Natural killer cell treated with Interleukin-12 subunit alpha and Interleukin-12 subunit beta and Interleukin-15 and Interleukin-18, amount 100 ng/mL, for 72 hours (primary cell): ENCODE results near the gene EVI5L. TPM values are rescaled to one million over a fixed set of nuclear protein-coding genes. Genes with fewer than 3 reads are reported as not detected.

ENCODE experiments used
- ATAC-seq, 2 donors: fragments of 150-1000 bp; cut with Tn5 transposase in 1 of 2; sonication (Bioruptor Pico), chemical (Tn5 transposase) in 1 of 2; 2 replicates each; pipeline ENCODE4 v1.10.0; 2021
- DNase-seq: peaks from one replicate; pipeline ENCODE4 v3.0.0; 2022; ENCODE audit warnings: low spot score
- H3K27ac Mint-ChIP-seq, 2 donors: 1 replicate in 1 of 2; 2 replicates in 1 of 2; pipeline ENCODE4 v1.8.0; 2022; ENCODE audit warnings: mixed read lengths in 2 of 2, mild to moderate bottlenecking in 1 of 2, moderate library complexity in 1 of 2
- H3K27me3 Mint-ChIP-seq, 2 donors: 1 replicate in 1 of 2; 2 replicates in 1 of 2; pipeline ENCODE4 v1.8.0; 2022; ENCODE audit warnings: mixed read lengths in 2 of 2
- H3K36me3 Mint-ChIP-seq: one replicate; pipeline ENCODE4 v1.8.0; 2022; ENCODE audit warnings: mixed read lengths
- H3K4me1 Mint-ChIP-seq, 2 donors: 1 replicate in 1 of 2; 2 replicates in 1 of 2; pipeline ENCODE4 v1.8.0; 2022; ENCODE audit warnings: low read depth in 2 of 2, mixed read lengths in 2 of 2, mild to moderate bottlenecking in 1 of 2
- H3K4me3 Mint-ChIP-seq: one replicate; pipeline ENCODE4 v1.8.0; 2022; ENCODE audit warnings: mixed read lengths
- H3K9me3 Mint-ChIP-seq: 2 replicates; pipeline ENCODE4 v1.8.0; 2022; ENCODE audit warnings: mixed read lengths
- total RNA-seq, 2 donors: library from RNA; stranded (reverse); gene quantifications; one replicate each; pipeline ENCODE4 v1.2.3, GENCODE V29; 2022

Gene EVI5L
- total RNA-seq, 2 donors from 2014 or later, result 7.8 to 11.5 TPM

DNA sequence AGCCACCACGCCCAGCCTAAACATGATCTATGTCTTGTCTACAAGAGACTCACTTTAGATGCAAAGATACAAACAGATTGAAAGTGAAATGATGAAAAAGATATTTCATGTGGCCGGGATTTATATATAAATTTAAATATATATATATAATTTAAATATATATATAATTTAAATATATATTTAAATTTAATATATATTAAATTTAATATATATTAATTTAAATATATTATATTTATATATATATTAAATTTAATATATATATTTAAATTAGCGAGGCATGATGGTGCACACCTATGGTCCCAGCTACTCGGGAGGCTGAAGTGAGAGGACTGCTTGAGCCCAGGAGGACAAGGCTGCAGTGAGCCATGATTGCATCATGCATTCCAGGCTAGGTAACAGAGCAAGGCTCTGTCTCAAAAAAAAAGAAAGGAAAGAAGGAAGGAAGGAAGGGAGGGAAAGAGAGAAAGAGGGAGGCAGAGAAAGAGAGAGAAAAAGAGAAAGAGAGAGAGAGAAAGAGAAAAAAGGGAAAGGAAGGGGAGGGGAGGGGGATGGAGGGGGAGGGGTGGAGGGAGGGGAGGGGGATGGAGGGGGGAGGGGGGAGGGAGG is 7.0 kb upstream of the EVI5L start:
- Mint-ChIP-seq H3K36me3 (peaks cover 4% of the 10 kb centered on the region), H3K4me1 (no peaks in the 10 kb centered on the region), H3K4me3 (no peak overlapping the region), H3K27me3 (peaks cover 28 to 37% of the 10 kb centered on the region in 2 donors), H3K9me3 (no peaks in the 10 kb centered on the region), H3K27ac (peak overlapping the region in 1 of 2 donors; percentile 71)
- ATAC-seq (no peak), DNase-seq (no peak)

DNA sequence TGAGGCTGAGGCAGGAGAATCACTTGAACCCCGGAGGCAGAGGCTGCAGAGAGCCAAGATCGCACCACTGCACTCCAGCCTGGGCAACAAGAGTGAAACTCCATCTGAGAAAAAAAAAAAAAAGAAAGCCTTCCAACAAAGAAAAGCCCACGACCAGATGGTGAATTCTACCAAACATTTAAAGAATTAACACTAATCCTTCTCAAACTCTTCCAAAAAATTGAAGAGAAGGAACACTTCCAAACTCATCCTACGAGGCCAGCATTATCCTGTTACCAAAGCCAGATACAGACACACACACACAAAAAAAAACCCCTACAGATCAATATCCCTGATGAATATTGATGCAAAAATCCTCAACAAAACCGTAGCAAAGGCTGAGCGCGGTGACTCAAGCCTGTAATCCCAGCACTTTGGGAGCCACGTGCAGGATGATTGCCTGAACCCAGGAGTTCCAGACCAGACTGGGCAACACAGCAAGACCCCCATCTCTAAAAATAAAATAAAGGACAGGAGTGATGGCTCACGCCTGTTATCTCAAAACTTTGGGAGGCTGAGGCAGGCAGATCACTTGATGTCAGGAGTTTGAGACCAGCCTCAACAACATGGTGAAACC is 6.2 kb upstream of the EVI5L start:
- Mint-ChIP-seq H3K4me1 (peaks cover 0 to under 1% of the 10 kb centered on the region in 2 donors), H3K9me3 (no peaks in the 10 kb centered on the region), H3K27me3 (peaks cover 28 to 34% of the 10 kb centered on the region in 2 donors), H3K4me3 (no peak overlapping the region), H3K27ac (no peak overlapping the region), H3K36me3 (peaks cover 4% of the 10 kb centered on the region)
- ATAC-seq (no peak), DNase-seq (no peak)

DNA sequence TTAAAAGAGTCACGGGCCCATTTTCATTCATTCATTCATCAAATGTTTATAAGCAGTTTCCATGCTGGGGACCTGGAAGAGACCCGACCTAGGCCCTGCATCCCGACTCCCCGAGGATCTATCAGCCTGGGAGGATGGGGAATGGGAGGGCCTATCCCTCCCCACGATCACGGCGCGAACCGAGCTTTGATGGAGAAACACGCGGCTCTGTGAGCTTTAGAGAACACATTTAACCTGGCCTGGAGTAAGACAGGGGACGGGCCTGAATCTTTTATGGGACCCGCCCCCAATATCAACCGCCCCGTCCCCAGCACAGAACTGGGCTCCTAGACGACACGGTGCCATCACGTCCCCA is 875 bp upstream of the EVI5L start:
- Mint-ChIP-seq H3K27ac (peak overlapping the region; percentile 63 to 88), H3K4me3 (peak overlapping the region; percentile 71), H3K27me3 (peaks cover 0 to 4% of the 10 kb centered on the region in 2 donors), H3K9me3 (no peaks in the 10 kb centered on the region), H3K4me1 (peaks cover 15 to 21% of the 10 kb centered on the region in 2 donors), H3K36me3 (no peaks in the 10 kb centered on the region)
- DNase-seq (no peak), ATAC-seq (no peak)

DNA sequence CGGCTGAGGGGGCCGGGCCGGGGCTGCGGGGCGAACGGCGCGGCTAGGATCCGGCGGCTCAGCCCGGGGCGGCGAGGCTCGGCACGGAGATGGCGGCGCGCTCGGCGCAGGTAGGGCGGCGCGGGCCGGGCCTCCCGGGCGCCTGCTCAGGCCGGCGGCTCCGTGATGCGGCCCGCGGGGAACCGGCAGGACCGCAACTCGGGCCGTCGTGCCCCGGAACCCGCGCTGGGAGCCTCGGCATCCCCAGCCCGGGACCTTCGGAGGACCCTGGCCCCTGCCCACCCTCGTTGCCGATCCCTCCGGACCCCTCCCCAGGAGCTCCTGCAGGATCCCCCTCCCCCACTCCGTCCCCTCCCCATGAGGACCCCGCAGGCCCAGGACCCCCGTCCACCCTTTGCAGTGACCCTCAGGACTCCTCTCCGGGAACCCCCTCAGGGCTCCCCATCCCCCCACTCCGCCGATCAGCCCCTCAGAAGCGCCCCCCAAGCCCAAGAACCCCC is 304 bp downstream of the EVI5L start:
- H3K27ac Mint-ChIP-seq, result peak overlapping the region in 1 of 2 donors; percentile 63
- DNase-seq (no peak), ATAC-seq (no peak)
- H3K9me3 Mint-ChIP-seq, result no peaks in the 10 kb centered on the region
- peaks cover 0 to 4% of the 10 kb centered on the region in 2 donors for H3K27me3 Mint-ChIP-seq
- no peaks in the 10 kb centered on the region for H3K36me3 Mint-ChIP-seq
- H3K4me1 Mint-ChIP-seq, result peaks cover 15 to 21% of the 10 kb centered on the region in 2 donors
- peak overlapping the region; percentile 83 for H3K4me3 Mint-ChIP-seq

DNA sequence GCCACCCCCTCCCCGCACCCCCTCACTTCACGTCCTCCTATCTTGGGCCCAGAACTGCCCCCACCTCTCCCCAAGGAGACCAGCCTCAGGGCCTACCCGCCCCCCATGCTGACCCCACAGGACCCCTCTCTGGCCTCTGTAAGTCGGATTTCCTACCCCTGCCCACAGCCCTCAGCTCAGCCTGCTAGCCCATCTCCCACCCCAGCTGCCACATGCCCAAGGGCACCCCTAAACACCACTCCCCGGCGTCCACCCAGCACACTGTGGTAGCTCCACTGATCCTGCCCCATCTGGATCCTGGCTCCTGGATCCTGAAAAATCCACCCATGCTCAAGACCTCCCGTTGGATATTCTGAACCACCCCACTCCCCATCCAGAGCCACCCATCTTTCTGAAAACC is 805 bp downstream of the EVI5L start:
- ATAC-seq, result no peak
- peaks cover 15 to 21% of the 10 kb centered on the region in 2 donors for H3K4me1 Mint-ChIP-seq
- no peaks in the 10 kb centered on the region for H3K36me3 Mint-ChIP-seq
- peaks cover 0 to 4% of the 10 kb centered on the region in 2 donors for H3K27me3 Mint-ChIP-seq
- peak overlapping the region; percentile 83 for H3K4me3 Mint-ChIP-seq
- H3K27ac Mint-ChIP-seq, result peak overlapping the region in 1 of 2 donors; percentile 58
- no peaks in the 10 kb centered on the region for H3K9me3 Mint-ChIP-seq
- DNase-seq, result no peak

DNA sequence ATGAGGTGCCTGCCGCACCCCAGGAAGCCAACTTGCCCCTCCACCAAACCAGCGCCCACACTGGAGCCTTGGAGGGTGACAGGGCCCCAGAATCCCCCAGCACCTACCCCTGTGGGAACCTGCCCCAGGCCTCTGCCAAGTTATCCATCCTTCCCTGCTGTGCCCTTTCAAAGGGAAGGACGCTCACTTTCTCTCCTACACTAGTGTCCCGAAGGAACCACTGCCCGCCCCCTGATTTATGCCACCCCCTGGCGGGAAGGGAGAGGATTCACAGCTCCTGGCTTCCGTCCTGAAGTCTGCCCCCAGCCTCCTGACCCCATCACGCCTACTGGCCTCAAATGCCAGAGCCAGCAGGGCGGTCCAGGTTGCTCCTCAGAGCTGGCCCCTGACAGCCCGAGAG is 1.4 kb downstream of the EVI5L start:
- Mint-ChIP-seq H3K4me1 (peaks cover 15 to 21% of the 10 kb centered on the region in 2 donors), H3K36me3 (no peaks in the 10 kb centered on the region), H3K27ac (peak overlapping the region in 1 of 2 donors; percentile 58), H3K27me3 (peaks cover 0 to 4% of the 10 kb centered on the region in 2 donors), H3K4me3 (peak overlapping the region; percentile 83), H3K9me3 (no peaks in the 10 kb centered on the region)
- no peak for DNase-seq
- no peak for ATAC-seq

DNA sequence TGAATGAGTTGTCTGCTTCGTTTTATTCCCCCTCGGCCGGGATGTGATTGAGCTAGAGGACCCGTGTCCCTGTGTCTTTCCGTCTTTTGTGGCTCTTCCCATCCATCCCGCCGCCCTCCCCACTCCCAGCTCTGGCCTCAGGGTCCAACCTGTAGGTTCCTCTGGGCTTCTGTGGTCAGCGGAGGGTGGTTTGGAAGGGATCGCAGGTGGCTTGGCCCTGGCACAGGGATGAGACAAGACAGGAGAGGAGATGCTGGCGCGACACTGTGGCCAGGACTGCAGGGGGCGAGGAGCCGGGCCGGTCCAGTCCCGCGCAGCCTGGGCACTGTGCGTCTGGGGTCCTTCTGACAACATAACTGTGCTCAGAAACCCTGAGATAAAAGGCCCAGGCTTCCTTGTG is 2.0 kb downstream of the EVI5L start:
- DNase-seq, result no peak
- Mint-ChIP-seq H3K4me1 (peaks cover 15 to 21% of the 10 kb centered on the region in 2 donors), H3K27ac (no peak overlapping the region), H3K9me3 (no peaks in the 10 kb centered on the region), H3K36me3 (no peaks in the 10 kb centered on the region), H3K27me3 (peaks cover 0 to 4% of the 10 kb centered on the region in 2 donors), H3K4me3 (no peak overlapping the region)
- no peak for ATAC-seq

DNA sequence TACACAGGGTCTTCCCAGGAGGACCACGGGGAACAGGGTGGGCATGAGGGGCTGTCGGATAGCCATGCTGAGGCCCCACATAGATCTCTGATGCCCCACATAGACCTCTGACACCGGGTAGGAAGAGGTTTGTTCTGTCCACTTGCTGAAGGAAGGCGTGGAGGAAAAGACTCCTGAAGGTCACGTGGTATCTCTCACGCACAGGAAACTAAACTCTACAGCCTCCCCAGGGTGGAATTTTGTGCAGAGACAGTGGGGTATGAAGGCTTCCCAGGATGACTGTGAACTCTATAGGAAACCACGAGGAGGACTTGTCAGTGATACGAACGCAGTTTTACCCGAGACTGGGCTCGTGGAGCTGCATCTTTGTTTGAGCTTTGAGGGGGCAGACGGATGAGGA is 2.8 kb downstream of the EVI5L start:
- no peak overlapping the region for H3K4me3 Mint-ChIP-seq
- no peak overlapping the region for H3K27ac Mint-ChIP-seq
- DNase-seq, result no peak
- H3K36me3 Mint-ChIP-seq, result no peaks in the 10 kb centered on the region
- H3K27me3 Mint-ChIP-seq, result peaks cover 0 to 2% of the 10 kb centered on the region in 2 donors
- no peaks in the 10 kb centered on the region for H3K9me3 Mint-ChIP-seq
- ATAC-seq, result no peak
- H3K4me1 Mint-ChIP-seq, result peaks cover 15 to 21% of the 10 kb centered on the region in 2 donors

DNA sequence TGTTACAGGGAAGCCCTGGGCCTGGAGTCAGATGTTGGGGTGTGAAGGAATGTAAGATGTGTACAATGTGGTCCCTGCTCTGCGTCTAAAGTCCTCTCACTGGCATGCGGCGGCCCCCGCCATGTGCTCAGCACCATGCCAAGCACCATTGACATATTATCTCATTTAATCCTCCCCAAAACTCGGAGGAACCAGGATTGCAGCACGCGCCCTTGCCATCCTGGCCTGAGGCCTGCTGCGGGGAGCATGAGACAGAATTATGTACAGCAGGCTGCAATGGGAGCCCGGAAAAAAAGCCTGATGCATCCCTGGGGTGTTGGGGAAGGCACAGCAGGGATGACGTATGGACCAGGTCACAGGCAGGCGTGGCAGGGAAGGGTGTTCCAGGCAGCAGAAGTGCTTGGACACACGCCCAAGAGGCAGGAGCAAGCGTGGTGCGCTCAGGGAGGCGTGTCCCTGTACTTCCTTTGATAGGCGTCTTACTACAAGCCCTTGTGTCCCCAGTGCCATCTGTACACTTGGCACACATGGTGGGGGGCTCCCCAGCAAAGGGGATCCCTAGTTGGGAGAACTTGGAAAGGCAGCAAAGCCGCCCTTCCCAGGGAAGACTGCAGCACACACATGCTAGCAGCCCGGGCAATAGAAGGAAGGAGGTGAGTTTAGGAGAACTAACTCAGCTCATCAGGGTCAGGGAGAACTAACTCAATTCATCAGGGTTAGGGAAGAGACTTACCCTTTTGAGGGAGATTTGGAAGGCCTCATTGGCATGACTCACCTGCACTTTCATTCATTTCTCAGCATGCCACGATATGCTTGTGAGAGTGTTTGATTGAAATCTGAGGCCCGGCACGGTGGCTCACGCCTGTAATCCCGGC is 3.4 kb downstream of the EVI5L start:
- ATAC-seq (no peak), DNase-seq (no peak)
- H3K9me3 Mint-ChIP-seq, result no peaks in the 10 kb centered on the region
- no peak overlapping the region for H3K4me3 Mint-ChIP-seq
- H3K27me3 Mint-ChIP-seq, result no peaks in the 10 kb centered on the region
- no peak overlapping the region for H3K27ac Mint-ChIP-seq
- no peaks in the 10 kb centered on the region for H3K36me3 Mint-ChIP-seq
- H3K4me1 Mint-ChIP-seq, result peaks cover 17 to 21% of the 10 kb centered on the region in 2 donors

DNA sequence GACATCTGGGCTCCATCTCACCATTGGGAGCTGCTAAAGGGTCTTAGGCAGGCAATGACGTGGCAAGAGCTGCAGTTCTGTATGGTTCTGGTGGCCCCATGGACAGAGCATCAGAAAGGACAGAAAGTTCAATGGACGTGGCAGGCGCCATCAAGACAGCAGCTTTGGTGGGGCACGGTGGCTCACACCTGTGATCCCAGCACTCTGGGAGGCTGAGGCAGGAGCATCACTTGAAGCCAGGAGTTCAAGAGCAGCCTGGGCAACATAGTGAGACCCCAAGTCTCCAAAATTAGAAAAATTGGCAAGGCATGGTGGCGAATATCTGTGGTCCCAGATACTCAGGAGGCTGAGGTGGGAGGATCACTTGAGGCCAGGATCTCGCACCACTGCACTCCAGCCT is 9.5 kb downstream of the EVI5L start:
- no peaks in the 10 kb centered on the region for H3K36me3 Mint-ChIP-seq
- no peaks in the 10 kb centered on the region for H3K9me3 Mint-ChIP-seq
- H3K4me3 Mint-ChIP-seq, result no peak overlapping the region
- ATAC-seq, result no peak
- peaks cover 0 to 3% of the 10 kb centered on the region in 2 donors for H3K4me1 Mint-ChIP-seq
- no peak overlapping the region for H3K27ac Mint-ChIP-seq
- H3K27me3 Mint-ChIP-seq, result no peaks in the 10 kb centered on the region
- no peak for DNase-seq

DNA sequence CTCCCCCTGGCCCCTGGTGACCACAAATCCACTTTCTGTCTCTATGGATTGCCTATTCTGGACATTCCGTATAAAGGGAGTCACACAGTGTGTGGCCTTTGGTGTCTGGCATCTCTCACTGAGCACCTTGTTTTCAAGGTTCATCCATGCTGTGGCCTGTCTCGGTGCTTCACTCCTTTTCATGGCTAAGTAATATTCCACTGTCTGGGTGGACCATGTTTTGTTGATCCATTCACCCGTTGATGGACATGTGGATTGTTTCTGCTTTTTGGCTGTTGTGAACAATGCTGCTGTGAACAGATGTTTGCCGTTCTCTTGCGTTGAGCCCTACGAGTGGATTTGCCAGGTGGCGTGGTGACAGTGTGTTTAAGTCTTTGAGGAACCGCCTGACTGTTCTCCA is 10.6 kb downstream of the EVI5L start:
- no peak for DNase-seq
- Mint-ChIP-seq H3K27ac (no peak overlapping the region), H3K36me3 (no peaks in the 10 kb centered on the region), H3K4me3 (no peak overlapping the region), H3K9me3 (no peaks in the 10 kb centered on the region), H3K4me1 (peaks cover 0 to 3% of the 10 kb centered on the region in 2 donors), H3K27me3 (no peaks in the 10 kb centered on the region)
- ATAC-seq, result no peak

DNA sequence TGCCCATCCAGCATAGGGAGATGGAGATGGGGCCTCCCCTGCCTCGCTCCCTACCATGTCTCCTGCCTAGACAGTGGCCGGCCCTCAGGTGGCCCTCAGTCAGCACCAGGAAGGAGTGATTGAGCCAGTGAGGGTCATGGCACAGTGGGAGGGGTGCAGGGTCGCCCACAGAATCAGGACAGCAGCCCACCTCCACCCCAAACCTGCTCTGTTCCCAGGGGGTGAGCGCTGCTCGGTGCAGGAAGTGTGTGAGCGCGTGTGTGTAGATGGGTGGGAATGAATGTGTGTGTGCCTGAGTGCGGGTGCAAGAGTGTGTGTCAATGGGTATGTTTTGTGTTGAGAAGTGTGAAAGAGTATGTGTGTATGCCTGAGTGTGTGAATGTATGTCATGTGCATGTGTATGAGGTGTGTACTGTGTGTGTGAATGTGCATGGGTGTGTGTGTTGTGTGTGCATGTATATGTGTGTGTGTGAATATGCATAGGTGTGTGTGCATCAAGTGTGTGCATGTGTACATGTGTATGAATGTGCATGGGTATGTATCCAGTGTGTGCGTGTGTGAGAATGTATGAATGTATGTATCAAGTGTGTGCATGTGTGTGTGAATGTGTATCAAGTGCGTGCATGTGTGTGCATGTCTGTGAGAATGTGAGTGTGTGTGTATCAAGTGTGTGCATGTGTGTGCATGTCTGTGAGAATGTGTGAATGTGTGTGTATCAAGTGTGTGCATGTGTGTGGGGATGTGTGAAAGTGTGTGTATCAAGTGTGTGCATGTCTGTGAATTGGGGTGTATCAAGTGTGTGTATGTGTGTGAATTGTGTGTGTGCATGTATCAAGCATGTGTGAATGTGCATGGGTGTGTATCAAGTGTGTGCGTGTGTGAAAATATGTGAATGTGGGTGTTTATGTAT is 12.0 kb downstream of the EVI5L start:
- Mint-ChIP-seq H3K27me3 (no peaks in the 10 kb centered on the region), H3K4me3 (no peak overlapping the region), H3K36me3 (no peaks in the 10 kb centered on the region), H3K9me3 (no peaks in the 10 kb centered on the region), H3K27ac (no peak overlapping the region), H3K4me1 (peaks cover 0 to 3% of the 10 kb centered on the region in 2 donors)
- DNase-seq (no peak), ATAC-seq (no peak)

DNA sequence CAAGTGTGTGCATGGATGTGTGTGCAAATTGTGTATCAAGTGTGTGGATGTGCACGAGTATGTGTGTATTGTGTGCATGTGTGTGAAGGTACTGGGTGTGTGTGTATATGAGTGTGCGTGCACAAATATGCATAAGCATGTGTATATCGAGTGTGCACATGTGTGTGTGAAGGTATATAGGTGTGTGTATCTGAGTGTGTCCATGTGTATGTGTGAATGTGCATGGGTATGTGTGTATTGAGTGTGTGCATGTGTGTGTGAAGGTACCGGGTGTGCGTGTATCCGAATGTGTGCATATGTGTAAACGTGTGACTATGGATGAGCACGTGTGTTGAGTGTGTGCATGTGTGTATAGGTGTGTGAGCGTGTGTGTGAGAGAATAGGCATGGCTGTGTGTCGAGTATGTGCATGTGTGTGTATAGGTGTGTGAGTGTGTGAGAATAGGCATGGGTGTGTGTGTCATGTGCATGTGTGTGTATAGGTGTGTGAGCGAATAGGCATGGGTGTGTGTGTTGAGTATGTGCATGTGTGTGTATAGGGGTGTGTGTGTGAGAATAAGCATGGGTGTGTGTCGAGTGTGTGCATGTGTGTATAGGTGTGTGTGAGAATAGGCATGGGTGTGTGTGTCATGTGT is 12.8 kb downstream of the EVI5L start:
- no peak for ATAC-seq
- no peaks in the 10 kb centered on the region for H3K36me3 Mint-ChIP-seq
- H3K4me3 Mint-ChIP-seq, result no peak overlapping the region
- no peaks in the 10 kb centered on the region for H3K27me3 Mint-ChIP-seq
- no peak overlapping the region for H3K27ac Mint-ChIP-seq
- H3K4me1 Mint-ChIP-seq, result peaks cover 0 to 3% of the 10 kb centered on the region in 2 donors
- no peaks in the 10 kb centered on the region for H3K9me3 Mint-ChIP-seq
- no peak for DNase-seq
